ENCODE measurements around the gene CCDC152. TPM values are rescaled to one million over a fixed set of nuclear protein-coding genes. Genes with fewer than 3 reads are reported as not detected.

CCDC152 gene
- total RNA-seq, 2 experiments from 2014 or later: 2.5 to 3.4 TPM

- H3K27me3 Mint-ChIP-seq: no peaks in the 10 kb centered on the region
- H3K4me3 Mint-ChIP-seq: no peak overlapping the region
- DNase-seq: no peak
- ChIA-PET CTCF (no interaction called here), POLR2A (interaction anchor here (0.7 kb wide), 1 partner anchor 32 kb away, joined by 4 read pairs; no protein-coding TSS in a partner anchor)
- no peaks in the 10 kb centered on the region for H3K36me3 Mint-ChIP-seq (ENCODE audit: low read depth)
- no peak overlapping the region for H3K27ac Mint-ChIP-seq
- peaks cover 9% of the 10 kb centered on the region for H3K4me1 Mint-ChIP-seq
- no peaks in the 10 kb centered on the region for H3K9me3 Mint-ChIP-seq
Measured at GRCh38 chr5:42751044-42751443, 5.6 kb upstream of the CCDC152 start.

GRCh38 chr5:42753099-42753498, 3.5 kb upstream of the CCDC152 start:
- Mint-ChIP-seq H3K27me3 (peaks cover 10% of the 10 kb centered on the region), H3K4me1 (peaks cover 20% of the 10 kb centered on the region), H3K36me3 (ENCODE audit: low read depth) (no peaks in the 10 kb centered on the region), H3K27ac (no peak overlapping the region), H3K9me3 (no peaks in the 10 kb centered on the region), H3K4me3 (no peak overlapping the region)
- POLR2A ChIA-PET: interaction anchor here (0.9 kb wide), 1 partner anchor 34 kb away, joined by 3 read pairs; no protein-coding TSS in a partner anchor
- CTCF ChIA-PET: interaction anchor here (0.9 kb wide), 1 partner anchor 35 kb away, joined by 3 read pairs; no protein-coding TSS in a partner anchor
- DNase-seq: no peak

- no peaks in the 10 kb centered on the region for H3K36me3 Mint-ChIP-seq (ENCODE audit: low read depth)
- H3K27ac Mint-ChIP-seq: no peak overlapping the region
- H3K4me1 Mint-ChIP-seq: peaks cover 14% of the 10 kb centered on the region
- no peak overlapping the region for H3K4me3 Mint-ChIP-seq
- no peak for DNase-seq
- peaks cover 16% of the 10 kb centered on the region for H3K27me3 Mint-ChIP-seq
- CTCF ChIA-PET: no interaction called here
- H3K9me3 Mint-ChIP-seq: no peaks in the 10 kb centered on the region
- POLR2A ChIA-PET: no interaction called here
Measured at GRCh38 chr5:42759456-42759855, 2.8 kb downstream of the CCDC152 start.

- ChIA-PET CTCF (interaction anchor here (0.5 to 1.3 kb wide), 3 partner anchors 113 to 1059 kb away, joined by 3 to 4 read pairs (median 3); no protein-coding TSS in a partner anchor), POLR2A (no interaction called here)
- no peak overlapping the region for H3K4me3 Mint-ChIP-seq
- H3K36me3 Mint-ChIP-seq (ENCODE audit: low read depth): no peaks in the 10 kb centered on the region
- DNase-seq: no peak
- H3K27me3 Mint-ChIP-seq: peaks cover 22% of the 10 kb centered on the region
- H3K9me3 Mint-ChIP-seq: no peaks in the 10 kb centered on the region
- peaks cover 14% of the 10 kb centered on the region for H3K4me1 Mint-ChIP-seq
- H3K27ac Mint-ChIP-seq: no peak overlapping the region
Measured at GRCh38 chr5:42760426-42760825, 3.8 kb downstream of the CCDC152 start.

- no peaks in the 10 kb centered on the region for H3K9me3 Mint-ChIP-seq
- DNase-seq: no peak
- POLR2A ChIA-PET: no interaction called here
- no peak overlapping the region for H3K4me3 Mint-ChIP-seq
- H3K36me3 Mint-ChIP-seq (ENCODE audit: low read depth): no peaks in the 10 kb centered on the region
- H3K27me3 Mint-ChIP-seq: peaks cover 28% of the 10 kb centered on the region
- peaks cover 11% of the 10 kb centered on the region for H3K4me1 Mint-ChIP-seq
- CTCF ChIA-PET: no interaction called here
- no peak overlapping the region for H3K27ac Mint-ChIP-seq
Measured at GRCh38 chr5:42761791-42762190, 5.2 kb downstream of the CCDC152 start.

- Mint-ChIP-seq H3K36me3 (ENCODE audit: low read depth) (no peaks in the 10 kb centered on the region), H3K27ac (no peak overlapping the region), H3K4me3 (no peak overlapping the region), H3K9me3 (no peaks in the 10 kb centered on the region), H3K4me1 (no peaks in the 10 kb centered on the region), H3K27me3 (peaks cover 29% of the 10 kb centered on the region)
- ChIA-PET POLR2A (interaction anchor here (0.6 kb wide), 1 partner anchor 344 kb away, joined by 3 read pairs; the partner anchor contains the start of gene GHR), CTCF (interaction anchor here (0.6 to 1.8 kb wide), 18 partner anchors 13 to 762 kb away, joined by 3 to 8 read pairs (median 4); partner anchors contain the start of gene GHR)
- no peak for DNase-seq
Measured at GRCh38 chr5:42767491-42768105, 11.0 kb downstream of the CCDC152 start.

- POLR2A ChIA-PET: no interaction called here
- H3K27me3 Mint-ChIP-seq: peaks cover 31% of the 10 kb centered on the region
- CTCF ChIA-PET: interaction anchor here (0.6 to 1.8 kb wide), 16 partner anchors 13 to 763 kb away, joined by 3 to 8 read pairs (median 4); partner anchors contain the start of gene GHR
Measured at GRCh38 chr5:42768106-42768504, 11.5 kb downstream of the CCDC152 start.

GRCh38 chr5:42770003-42770402, 13.4 kb downstream of the CCDC152 start:
- Mint-ChIP-seq H3K9me3 (no peaks in the 10 kb centered on the region), H3K36me3 (ENCODE audit: low read depth) (no peaks in the 10 kb centered on the region), H3K27ac (no peak overlapping the region), H3K4me3 (no peak overlapping the region), H3K27me3 (peaks cover 30% of the 10 kb centered on the region), H3K4me1 (no peaks in the 10 kb centered on the region)
- CTCF ChIA-PET: interaction anchor here (1.0 kb wide), 1 partner anchor 123 kb away, joined by 3 read pairs; no protein-coding TSS in a partner anchor
- POLR2A ChIA-PET: no interaction called here
- no peak for DNase-seq

More at GRCh38 chr5:42768106-42768504, 11.5 kb downstream of the CCDC152 start:
- Mint-ChIP-seq H3K27ac (no peak overlapping the region), H3K4me1 (no peaks in the 10 kb centered on the region), H3K36me3 (ENCODE audit: low read depth) (no peaks in the 10 kb centered on the region), H3K4me3 (no peak overlapping the region), H3K9me3 (no peaks in the 10 kb centered on the region)
- no peak for DNase-seq

- ChIA-PET CTCF (interaction anchor here (0.6 kb wide), 1 partner anchor 519 kb away, joined by 5 read pairs; no protein-coding TSS in a partner anchor), POLR2A (no interaction called here)
- no peaks in the 10 kb centered on the region for H3K4me1 Mint-ChIP-seq
- no peak for DNase-seq
- H3K27ac Mint-ChIP-seq: no peak overlapping the region
- no peaks in the 10 kb centered on the region for H3K36me3 Mint-ChIP-seq (ENCODE audit: low read depth)
- H3K4me3 Mint-ChIP-seq: no peak overlapping the region
- no peaks in the 10 kb centered on the region for H3K9me3 Mint-ChIP-seq
- H3K27me3 Mint-ChIP-seq: peaks cover 18% of the 10 kb centered on the region
Measured at GRCh38 chr5:42772265-42772993, 15.8 kb downstream of the CCDC152 start.

GRCh38 chr5:42779083-42779482, 22.5 kb downstream of the CCDC152 start:
- Mint-ChIP-seq H3K27ac (no peak overlapping the region), H3K4me3 (no peak overlapping the region), H3K4me1 (peaks cover 12% of the 10 kb centered on the region), H3K36me3 (ENCODE audit: low read depth) (no peaks in the 10 kb centered on the region), H3K9me3 (no peaks in the 10 kb centered on the region), H3K27me3 (peaks cover 6% of the 10 kb centered on the region)
- POLR2A ChIA-PET: no interaction called here
- no peak for DNase-seq
- CTCF ChIA-PET: no interaction called here

GRCh38 chr5:42781584-42781983, 25.0 kb downstream of the CCDC152 start:
- Mint-ChIP-seq H3K9me3 (peaks cover 8% of the 10 kb centered on the region), H3K27ac (no peak overlapping the region), H3K4me1 (peaks cover 12% of the 10 kb centered on the region), H3K4me3 (no peak overlapping the region), H3K36me3 (ENCODE audit: low read depth) (peaks cover 1% of the 10 kb centered on the region), H3K27me3 (peaks cover 11% of the 10 kb centered on the region)
- ChIA-PET POLR2A (no interaction called here), CTCF (interaction anchor here (0.8 to 1.0 kb wide), 2 partner anchors 14 to 108 kb away, joined by 3 read pairs; no protein-coding TSS in a partner anchor)
- DNase-seq: no peak

GRCh38 chr5:42784132-42784531, 27.5 kb downstream of the CCDC152 start:
- H3K9me3 Mint-ChIP-seq: peaks cover 17% of the 10 kb centered on the region
- H3K36me3 Mint-ChIP-seq (ENCODE audit: low read depth): peaks cover 6% of the 10 kb centered on the region
- ChIA-PET CTCF (no interaction called here), POLR2A (no interaction called here)
- no peak for DNase-seq
- H3K27me3 Mint-ChIP-seq: peaks cover 7% of the 10 kb centered on the region
- no peaks in the 10 kb centered on the region for H3K4me1 Mint-ChIP-seq
- no peak overlapping the region for H3K4me3 Mint-ChIP-seq
- H3K27ac Mint-ChIP-seq: no peak overlapping the region

GRCh38 chr5:42785756-42786155, 29.1 kb downstream of the CCDC152 start:
- peaks cover 17% of the 10 kb centered on the region for H3K9me3 Mint-ChIP-seq
- H3K27ac Mint-ChIP-seq: no peak overlapping the region
- DNase-seq: no peak
- H3K36me3 Mint-ChIP-seq (ENCODE audit: low read depth): peaks cover 8% of the 10 kb centered on the region
- no peaks in the 10 kb centered on the region for H3K4me1 Mint-ChIP-seq
- no peak overlapping the region for H3K4me3 Mint-ChIP-seq
- peaks cover 7% of the 10 kb centered on the region for H3K27me3 Mint-ChIP-seq
- CTCF ChIA-PET: no interaction called here
- POLR2A ChIA-PET: no interaction called here
